H7 (cell line): ENCODE data around the gene SCGB3A1. TPM values are rescaled to one million over a fixed set of nuclear protein-coding genes. Genes with fewer than 3 reads are reported as not detected.

Experiments used
- DNase-seq: peaks from one replicate; pipeline ENCODE4 v3.0.0; 2012
- H3K27me3 ChIP-seq: 2 replicates; pipeline ENCODE4 v1.6.0; 2011; ENCODE audit warnings: mild to moderate bottlenecking, low read length; ENCODE audit not compliant: control insufficient read depth, insufficient read depth
- H3K36me3 ChIP-seq: replicated peaks from 2 replicates; pipeline ENCODE4 v1.5.1; 2011; ENCODE audit warnings: low read length; ENCODE audit not compliant: control insufficient read depth, insufficient read depth
- H3K4me3 ChIP-seq: 2 replicates; pipeline ENCODE4 v1.5.1; 2011; ENCODE audit warnings: low read depth, mild to moderate bottlenecking, control low read depth, low read length, moderate library complexity; ENCODE audit not compliant: insufficient read depth
- total RNA-seq: library from RNA; depleted of rRNA; stranded (reverse); fragments of >200 nt; shearing (Covaris generic); gene quantifications from 2 replicates; pipeline ENCODE4 v1.2.3, GENCODE V29; 2014; rRNA removed

SCGB3A1 gene
- total RNA-seq, 1 experiment from 2014 or later, result not detected

DNA sequence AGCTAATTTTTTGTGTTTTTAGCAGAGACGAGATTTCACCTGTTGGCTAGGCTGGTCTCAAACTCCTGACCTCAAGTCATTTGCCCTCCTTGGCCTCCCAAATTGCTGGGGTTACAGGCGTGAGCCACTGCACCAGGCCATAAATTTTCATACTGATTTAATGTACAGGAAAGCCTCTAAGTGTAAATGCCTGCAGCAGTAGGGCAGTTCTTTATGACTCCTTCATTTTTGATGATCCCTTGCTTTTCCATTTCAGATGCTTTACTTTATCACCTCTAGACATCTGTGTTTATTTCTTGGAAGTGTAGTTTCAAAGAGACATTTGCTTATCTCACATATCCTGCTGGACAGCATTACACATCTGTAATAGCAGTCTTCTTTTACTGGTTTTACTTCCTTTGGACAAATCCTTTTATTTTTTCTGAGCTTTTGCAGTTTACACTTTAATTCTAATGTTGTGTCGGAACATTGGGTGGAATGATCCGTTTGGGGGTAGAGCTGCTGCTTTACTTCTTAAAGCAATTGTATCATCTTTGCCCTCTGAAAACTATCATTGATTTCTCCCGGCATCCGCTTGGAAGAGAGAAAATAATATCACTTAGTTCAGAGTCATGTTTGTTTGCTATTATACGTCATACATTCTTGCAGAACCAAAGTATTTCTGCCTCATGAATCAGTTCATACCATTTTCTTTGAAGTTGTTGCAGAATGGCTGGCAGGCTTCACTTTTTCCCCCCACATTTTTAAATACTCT is 36.0 kb downstream of the SCGB3A1 start:
- no peak for DNase-seq
- no peak overlapping the region for H3K4me3 ChIP-seq
- no peaks in the 10 kb centered on the region for H3K27me3 ChIP-seq
- peaks cover 8% of the 10 kb centered on the region for H3K36me3 ChIP-seq

DNA sequence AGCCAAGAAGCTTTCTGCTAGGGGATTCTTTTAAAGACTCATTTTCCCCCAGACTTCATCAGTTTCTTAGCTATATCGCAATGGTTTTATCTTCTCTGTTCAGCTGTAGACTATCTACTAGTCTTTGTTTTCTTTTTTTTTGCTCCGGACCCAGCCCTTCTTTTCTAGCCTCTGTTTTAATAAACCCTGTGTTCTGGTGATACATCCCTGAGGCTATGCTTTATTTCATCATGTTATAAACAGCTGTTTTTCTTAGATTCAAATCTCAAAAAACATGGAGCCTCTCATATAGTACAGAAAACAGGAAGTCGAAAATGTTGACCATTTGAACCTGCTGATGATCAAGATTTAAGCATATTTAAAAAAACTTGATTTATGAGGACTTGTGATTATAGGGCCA is 37.8 kb downstream of the SCGB3A1 start:
- DNase-seq, result no peak
- no peak overlapping the region for H3K4me3 ChIP-seq
- H3K36me3 ChIP-seq, result peaks cover 11% of the 10 kb centered on the region
- H3K27me3 ChIP-seq, result no peaks in the 10 kb centered on the region

GRCh38 chr5:180548563-180548962 is 42.7 kb downstream of the SCGB3A1 start:
- H3K4me3 ChIP-seq, result no peak overlapping the region
- peaks cover 8% of the 10 kb centered on the region for H3K36me3 ChIP-seq
- H3K27me3 ChIP-seq, result no peaks in the 10 kb centered on the region
- peak; percentile 11 for DNase-seq

GRCh38 chr5:180545248-180545647 is 46.1 kb downstream of the SCGB3A1 start:
- peaks cover 3% of the 10 kb centered on the region for H3K36me3 ChIP-seq
- H3K4me3 ChIP-seq, result no peak overlapping the region
- H3K27me3 ChIP-seq, result no peaks in the 10 kb centered on the region
- DNase-seq, result no peak

DNA sequence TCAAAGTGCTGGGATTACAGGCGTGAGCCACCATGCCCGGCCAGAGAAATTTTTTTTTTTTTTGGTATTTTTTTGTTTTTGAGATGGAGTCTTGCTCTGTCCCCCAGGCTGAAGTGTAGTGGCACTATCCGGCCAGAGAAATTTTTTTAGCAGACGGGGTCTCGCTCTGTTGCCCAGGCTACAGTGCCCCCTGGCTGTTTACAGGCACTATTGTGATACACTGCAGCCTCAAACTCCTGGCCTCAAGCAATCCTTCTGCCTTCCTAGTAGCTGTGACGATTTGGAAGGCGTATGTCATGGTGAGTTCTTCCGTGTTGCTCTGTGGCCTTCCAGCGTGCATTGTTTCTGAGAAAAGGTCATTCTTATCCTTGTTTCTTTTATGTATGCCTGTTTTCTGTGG is 49.6 kb downstream of the SCGB3A1 start:
- Histone ChIP-seq H3K27me3 (no peaks in the 10 kb centered on the region), H3K36me3 (no peaks in the 10 kb centered on the region), H3K4me3 (no peak overlapping the region)
- no peak for DNase-seq

Other genes starting within 250 kb of the SCGB3A1 start
- gene GFPT2, start 238.2 kb downstream of the SCGB3A1 start, total RNA-seq, result 91.6 and 125 TPM in 2 replicates
- 11.2 and 17.4 TPM in 2 replicates for gene CNOT6, start 97.1 kb downstream of the SCGB3A1 start, total RNA-seq
- gene FLT4, start 58.1 kb upstream of the SCGB3A1 start, total RNA-seq, result 7.2 and 13.8 TPM in 2 replicates
- gene OR2Y1, start 148.6 kb upstream of the SCGB3A1 start, total RNA-seq, result not detected in 2 replicates
- 76.1 and 77.8 TPM in 2 replicates for gene MGAT1, start 211.3 kb upstream of the SCGB3A1 start, total RNA-seq